Measurements from ENCODE around the gene COA6. TPM values are rescaled to one million over a fixed set of nuclear protein-coding genes. Genes with fewer than 3 reads are reported as not detected.

The COA6 gene
- total and polyA plus RNA-seq, 2 donors (not counting 3 experiments of a cell fraction or from before 2014, with no cell fraction given) = 22.2 to 42.7 TPM

DNA sequence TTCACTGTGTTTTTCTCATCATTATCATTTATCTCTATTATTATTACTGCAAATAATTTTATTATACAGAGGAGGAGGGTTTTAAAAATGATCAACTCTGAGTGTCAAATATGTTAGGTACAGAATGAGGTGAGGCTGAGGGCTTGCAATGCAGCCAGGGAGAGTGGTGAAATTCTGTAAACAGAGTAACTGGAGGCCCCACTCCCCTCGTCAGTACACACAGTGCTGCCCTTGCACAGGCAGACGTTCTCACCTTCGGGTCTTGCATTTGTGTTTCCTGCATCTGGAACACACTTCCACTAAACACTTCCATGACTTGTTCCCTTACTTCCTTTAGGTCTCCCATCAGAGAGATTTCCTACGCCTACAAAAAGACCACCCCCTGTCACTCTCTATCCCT is 24.3 kb upstream of the COA6 start:
- CTCF ChIA-PET = no interaction called here

More for the DNA sequence above, 24.3 kb upstream of the COA6 start:
- no peaks in the 10 kb centered on the region for H3K9me1 ChIP-seq (replicated peaks; ENCODE audit: control insufficient read depth, extremely low read depth, insufficient read depth, low read length)
- H3K9me3 ChIP-seq (replicated peaks; ENCODE audit: control insufficient read depth, insufficient read depth, low read length) = no peaks in the 10 kb centered on the region
- dilution Hi-C loops (cut with MboI; ENCODE audit: extremely low pct_ligation_motif_present, low sequenced_read_pairs) = no loop called here
- FAIRE-seq (no peak), DNase-seq (ENCODE audit: low read depth, low spot score) (no peak)
- H3K4me3 ChIP-seq (replicated peaks in 1 of 3; ENCODE audit: insufficient read depth in 1 of 3, low read depth in 1 of 3, low read length in 3 of 3) = no peak overlapping the region
- H3K4me2 ChIP-seq (ENCODE audit: insufficient read depth, low read length) = no peak overlapping the region
- intact Hi-C loops (cut with micrococcal nuclease) = no loop called here
- H3K4me1 ChIP-seq (ENCODE audit: control insufficient read depth, extremely low read depth, insufficient read depth, low read length) = no peaks in the 10 kb centered on the region
- POLR2A ChIA-PET = no interaction called here
- H3K9ac ChIP-seq (replicated peaks; ENCODE audit: extremely low read depth, insufficient read depth, low read length) = no peak overlapping the region
- H4K20me1 ChIP-seq (replicated peaks; ENCODE audit: control insufficient read depth, extremely low read depth, insufficient read depth, low read length) = no peaks in the 10 kb centered on the region
- no peaks in the 10 kb centered on the region for H3K79me2 ChIP-seq (ENCODE audit: control insufficient read depth, insufficient read depth, low read length)
- no peak overlapping the region for H2AFZ ChIP-seq (ENCODE audit: low read depth, low read length)
- H3K27me3 ChIP-seq (ENCODE audit: control insufficient read depth in 2 of 2, insufficient read depth in 2 of 2, low read length in 2 of 2) = peaks cover 6 to 20% of the 10 kb centered on the region in 2 experiments
- H3K27ac ChIP-seq (ENCODE audit: insufficient read depth, low read depth, low read length) = no peak overlapping the region
- no peak for TF ChIP-seq EZH2 (IDR thresholded peaks at IDR 0.05; ENCODE audit: borderline replicate concordance, low read depth, low read length, severe bottlenecking)
- no peak for TF ChIP-seq GATA2 (IDR thresholded peaks at IDR 0.05; ENCODE audit: insufficient read depth, insufficient read length, low read depth, low read length)
- no peak for TF ChIP-seq FOS (IDR thresholded peaks at IDR 0.05; ENCODE audit: borderline replicate concordance, insufficient read depth, low read length)
- TF ChIP-seq MYC (IDR thresholded peaks at IDR 0.05; ENCODE audit: low read depth, low read length) = no peak
- TF ChIP-seq POLR2AphosphoS5 (IDR thresholded peaks at IDR 0.05; ENCODE audit: insufficient read depth, low read depth, low read length) = no peak
- no peak for TF ChIP-seq JUN (IDR thresholded peaks at IDR 0.05; ENCODE audit: borderline replicate concordance, insufficient read depth, insufficient read length, low read depth)
- TF ChIP-seq, protein P1, sequence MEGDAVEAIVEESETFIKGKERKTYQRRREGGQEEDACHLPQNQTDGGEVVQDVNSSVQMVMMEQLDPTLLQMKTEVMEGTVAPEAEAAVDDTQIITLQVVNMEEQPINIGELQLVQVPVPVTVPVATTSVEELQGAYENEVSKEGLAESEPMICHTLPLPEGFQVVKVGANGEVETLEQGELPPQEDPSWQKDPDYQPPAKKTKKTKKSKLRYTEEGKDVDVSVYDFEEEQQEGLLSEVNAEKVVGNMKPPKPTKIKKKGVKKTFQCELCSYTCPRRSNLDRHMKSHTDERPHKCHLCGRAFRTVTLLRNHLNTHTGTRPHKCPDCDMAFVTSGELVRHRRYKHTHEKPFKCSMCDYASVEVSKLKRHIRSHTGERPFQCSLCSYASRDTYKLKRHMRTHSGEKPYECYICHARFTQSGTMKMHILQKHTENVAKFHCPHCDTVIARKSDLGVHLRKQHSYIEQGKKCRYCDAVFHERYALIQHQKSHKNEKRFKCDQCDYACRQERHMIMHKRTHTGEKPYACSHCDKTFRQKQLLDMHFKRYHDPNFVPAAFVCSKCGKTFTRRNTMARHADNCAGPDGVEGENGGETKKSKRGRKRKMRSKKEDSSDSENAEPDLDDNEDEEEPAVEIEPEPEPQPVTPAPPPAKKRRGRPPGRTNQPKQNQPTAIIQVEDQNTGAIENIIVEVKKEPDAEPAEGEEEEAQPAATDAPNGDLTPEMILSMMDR (IDR thresholded peaks at IDR 0.05; ENCODE audit: extremely low read depth in 1 of 2, insufficient read depth in 1 of 2, low read depth in 1 of 2, low read length in 2 of 2) = no peak
- TF ChIP-seq, protein P2, sequence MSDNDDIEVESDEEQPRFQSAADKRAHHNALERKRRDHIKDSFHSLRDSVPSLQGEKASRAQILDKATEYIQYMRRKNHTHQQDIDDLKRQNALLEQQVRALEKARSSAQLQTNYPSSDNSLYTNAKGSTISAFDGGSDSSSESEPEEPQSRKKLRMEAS (IDR thresholded peaks at IDR 0.05; ENCODE audit: insufficient read depth, insufficient read length) = no peak
- no peak for TF ChIP-seq POLR2A (IDR thresholded peaks at IDR 0.05; ENCODE audit: low read depth, low read length)
- no TSS peak for BruUV-seq (replicated peaks)
- no peaks in the 10 kb centered on the region for H3K36me3 ChIP-seq (ENCODE audit: control insufficient read depth in 2 of 2, extremely low read depth in 1 of 2, insufficient read depth in 2 of 2, low read length in 2 of 2)
